ENCODE measurements around the gene GNG8. TPM values are rescaled to one million over a fixed set of nuclear protein-coding genes. Genes with fewer than 3 reads are reported as not detected.

The GNG8 gene
- polyA plus RNA-seq, 3 donors = 1.6 to 1.7 TPM; not detected in 1

Other genes with a start within 250 kb of the GNG8 start
- gene CCDC8, start 222.6 kb downstream of the GNG8 start, polyA plus RNA-seq (ENCODE audit: insufficient read length in 3 of 3) = 10 to 100 TPM; 48.5 to 53.8 (median 52.8) TPM
- gene PNMA8C, start 207.3 kb downstream of the GNG8 start, polyA plus RNA-seq (ENCODE audit: insufficient read length in 3 of 3) = under 1 TPM; 0.56 to 0.64 (median 0.60) TPM
- 10 to 100 TPM; 52.7 to 72.2 (median 57.2) TPM for gene PNMA8A, start 164.6 kb downstream of the GNG8 start, polyA plus RNA-seq (ENCODE audit: insufficient read length in 3 of 3)
- gene PNMA8B, start 140.3 kb downstream of the GNG8 start, polyA plus RNA-seq (ENCODE audit: insufficient read length in 3 of 3) = 1 to 10 TPM; 3.8 to 4.2 (median 3.9) TPM
- gene CALM3, start 34.9 kb downstream of the GNG8 start, polyA plus RNA-seq (ENCODE audit: insufficient read length in 3 of 3) = 100 to 1,000 TPM; 500 to 524 (median 504) TPM
- 1 to 10 TPM; 1.6 to 1.8 (median 1.7) TPM for gene PTGIR, start 11.1 kb downstream of the GNG8 start, polyA plus RNA-seq (ENCODE audit: insufficient read length in 3 of 3)
- 10 to 100 TPM; 23.4 to 26.3 (median 25.5) TPM for gene DACT3, start 25.0 kb upstream of the GNG8 start, polyA plus RNA-seq (ENCODE audit: insufficient read length in 3 of 3)
- gene PRKD2, start 80.9 kb upstream of the GNG8 start, polyA plus RNA-seq (ENCODE audit: insufficient read length in 3 of 3) = 10 to 100 TPM; 30.4 to 34.1 (median 33.7) TPM
- gene FKRP, start 109.9 kb upstream of the GNG8 start, polyA plus RNA-seq (ENCODE audit: insufficient read length in 3 of 3) = 10 to 100 TPM; 16.2 to 18.4 (median 17.6) TPM
- 10 to 100 TPM; 67.8 to 70.5 (median 68.6) TPM for gene STRN4, start 110.2 kb upstream of the GNG8 start, polyA plus RNA-seq (ENCODE audit: insufficient read length in 3 of 3)
- 10 to 100 TPM; 32.8 to 42.7 (median 38.8) TPM for gene SLC1A5, start 152.4 kb upstream of the GNG8 start, polyA plus RNA-seq (ENCODE audit: insufficient read length in 3 of 3)
- 100 to 1,000 TPM in 1 of 3 donors, 10 to 100 TPM in 2; 89.1 to 101 (median 94.3) TPM for gene AP2S1, start 214.6 kb upstream of the GNG8 start, polyA plus RNA-seq (ENCODE audit: insufficient read length in 3 of 3)
- gene ARHGAP35, start 224.8 kb upstream of the GNG8 start, polyA plus RNA-seq (ENCODE audit: insufficient read length in 3 of 3) = 10 to 100 TPM; 46.7 to 49.0 (median 48.4) TPM

All from right renal cortex interstitium (tissue), 3 donors.